HepG2 (cell line): ENCODE measurements around the gene SMTNL2. TPM values are rescaled to one million over a fixed set of nuclear protein-coding genes. Genes with fewer than 3 reads are reported as not detected.
A peak's percentile ranks its signal among the peaks of the same experiment; 100 is the strongest.

Source experiments
- ATF6 ChIP-seq: sonication (generic); formaldehyde crosslinking; conservative IDR thresholded peaks from 2 replicates; pipeline ENCODE4 v1.4.0; 2020; ENCODE audit warnings: missing genetic modification reagents
- BORCS8-MEF2B ChIP-seq: sonication (generic); formaldehyde crosslinking; IDR thresholded peaks from 2 replicates; pipeline ENCODE4 v1.8.0; 2022; ENCODE audit warnings: mild to moderate bottlenecking, missing genetic modification reagents
- CREB3 ChIP-seq: sonication (generic); formaldehyde crosslinking; IDR thresholded peaks from 2 replicates; pipeline ENCODE4 v1.5.0; 2020; ENCODE audit warnings: missing genetic modification reagents
- HDAC2 ChIP-seq: sonication (generic); formaldehyde crosslinking; IDR thresholded peaks from 2 replicates; pipeline ENCODE4 v1.4.0; 2020; ENCODE audit warnings: missing genetic modification reagents
- NFE2 ChIP-seq: sonication (generic); formaldehyde crosslinking; IDR thresholded peaks from 2 replicates; pipeline ENCODE4 v1.4.0; 2020; ENCODE audit warnings: missing genetic modification reagents
- SP2 ChIP-seq: sonication (generic); formaldehyde crosslinking; IDR thresholded peaks from 2 replicates; pipeline ENCODE4 v1.5.1; 2020; ENCODE audit warnings: mild to moderate bottlenecking, missing genetic modification reagents
- ZBTB10 ChIP-seq: sonication (generic); formaldehyde crosslinking; IDR thresholded peaks from 2 replicates; pipeline ENCODE4 v1.4.0; 2020; ENCODE audit warnings: missing genetic modification reagents, borderline replicate concordance
- ZNF614 ChIP-seq: IDR thresholded peaks from 2 replicates; pipeline ENCODE4 v1.6.1; 2018; ENCODE audit warnings: missing biosample characterization, missing genetic modification reagents, inconsistent platforms, borderline replicate concordance
- ZNF761 ChIP-seq: sonication (generic); formaldehyde crosslinking; conservative IDR thresholded peaks from 2 replicates; pipeline ENCODE4 v1.4.0; 2020; ENCODE audit warnings: mild to moderate bottlenecking, missing genetic modification reagents
- ZSCAN12 ChIP-seq: sonication (generic); formaldehyde crosslinking; IDR thresholded peaks from 2 replicates; pipeline ENCODE4 v1.9.0; 2021; ENCODE audit warnings: mild to moderate bottlenecking, missing genetic modification reagents
- polyA plus RNA-seq, 8 experiments: library from polyadenylated mRNA; depleted of rRNA in 3 of 8; stranded (reverse) in 7 of 8; unstranded in 1 of 8; fragments of >200 nt; fragmentation: Illumina TruSeq in 4 of 8; extraction: Trizol in 4 of 8; gene quantifications; 2 replicates each; pipeline versions ENCODE4 v1.2.1 to v1.2.3, GENCODE V29; 2011 to 2016; ENCODE audit warnings: low read depth in 4 of 8, missing spikeins in 1 of 8, mixed read lengths in 1 of 8; ENCODE audit not compliant: insufficient read depth in 1 of 8
- total RNA-seq, 5 experiments: library from RNA; depleted of rRNA; stranded (reverse); fragments of >200 nt; fragmentation: Illumina TruSeq; extraction: Trizol; gene quantifications; 2 replicates each; pipeline ENCODE4 v1.2.3, GENCODE V29; 2016; ENCODE audit warnings: low read depth in 1 of 5
- TF ChIP-seq, protein P1 (sequence below): IDR thresholded peaks from 2 replicates; pipeline ENCODE4 v1.6.1; 2016; ENCODE audit warnings: low read depth
- TF ChIP-seq, protein P2 (sequence below): sonication (generic); formaldehyde crosslinking; IDR thresholded peaks from 2 replicates; pipeline ENCODE4 v1.8.1; 2022; ENCODE audit warnings: low read depth, mild to moderate bottlenecking, missing genetic modification reagents
- TF ChIP-seq, protein P3 (sequence below): sonication (generic); formaldehyde crosslinking; IDR thresholded peaks from 2 replicates; pipeline ENCODE4 v1.5.1; 2020; ENCODE audit warnings: mild to moderate bottlenecking, moderate library complexity, missing genetic modification reagents

The SMTNL2 gene
- total and polyA plus RNA-seq, 2 of the 13 experiments (the other 11 are each of a cell fraction or from before 2014, with no cell fraction given) = 0.41 to 5.1 TPM

DNA sequence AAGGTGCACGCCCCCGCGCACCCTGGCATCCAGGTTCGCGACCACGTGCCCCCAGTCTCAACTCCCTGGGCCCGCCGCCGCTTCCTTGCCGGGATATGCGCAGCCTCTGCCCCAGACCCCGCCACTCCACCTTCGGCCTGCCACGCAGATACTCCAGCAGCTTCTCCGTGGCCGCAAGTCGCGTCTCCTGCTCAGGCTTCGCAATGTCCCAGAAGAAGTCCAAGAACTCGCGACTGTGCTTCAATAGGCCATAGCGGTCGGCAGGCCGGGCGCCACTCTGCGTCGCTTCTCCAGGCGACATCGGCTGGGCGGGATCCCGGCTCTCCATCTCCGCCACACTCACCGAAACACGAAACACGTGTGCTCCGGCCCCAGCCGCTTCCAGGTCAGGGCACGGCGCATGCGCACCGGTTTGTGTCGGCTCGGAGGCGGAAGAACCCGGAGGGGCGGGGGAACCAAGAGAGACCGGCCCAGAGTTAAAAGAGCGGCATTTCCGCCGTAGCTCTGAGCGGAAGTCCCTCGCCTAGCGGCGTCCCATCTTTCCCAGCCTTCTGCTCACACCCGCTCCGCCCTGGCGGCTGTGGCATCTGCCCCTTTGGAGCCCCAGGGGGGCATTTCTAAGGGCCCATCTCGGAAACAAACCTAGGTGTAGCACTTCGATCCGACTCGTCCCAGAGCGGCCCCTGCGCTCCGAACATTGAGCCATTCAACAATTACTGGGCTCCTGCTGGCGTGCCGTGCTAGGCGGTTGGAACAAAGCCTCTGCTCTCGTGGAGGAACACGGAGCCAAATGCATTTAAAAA is 29.1 kb upstream of the SMTNL2 start, which contains the start of gene MYBBP1A (continued):
- TF ChIP-seq, protein P1, sequence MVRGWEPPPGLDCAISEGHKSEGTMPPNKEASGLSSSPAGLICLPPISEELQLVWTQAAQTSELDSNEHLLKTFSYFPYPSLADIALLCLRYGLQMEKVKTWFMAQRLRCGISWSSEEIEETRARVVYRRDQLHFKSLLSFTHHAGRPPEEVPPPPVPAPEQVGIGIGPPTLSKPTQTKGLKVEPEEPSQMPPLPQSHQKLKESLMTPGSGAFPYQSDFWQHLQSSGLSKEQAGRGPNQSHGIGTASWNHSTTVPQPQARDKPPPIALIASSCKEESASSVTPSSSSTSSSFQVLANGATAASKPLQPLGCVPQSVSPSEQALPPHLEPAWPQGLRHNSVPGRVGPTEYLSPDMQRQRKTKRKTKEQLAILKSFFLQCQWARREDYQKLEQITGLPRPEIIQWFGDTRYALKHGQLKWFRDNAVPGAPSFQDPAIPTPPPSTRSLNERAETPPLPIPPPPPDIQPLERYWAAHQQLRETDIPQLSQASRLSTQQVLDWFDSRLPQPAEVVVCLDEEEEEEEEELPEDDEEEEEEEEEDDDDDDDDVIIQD (CRISPR knock-in tag) = peak; percentile 70; the same call in 1 of the 2 replicates
- TF ChIP-seq, protein P2, sequence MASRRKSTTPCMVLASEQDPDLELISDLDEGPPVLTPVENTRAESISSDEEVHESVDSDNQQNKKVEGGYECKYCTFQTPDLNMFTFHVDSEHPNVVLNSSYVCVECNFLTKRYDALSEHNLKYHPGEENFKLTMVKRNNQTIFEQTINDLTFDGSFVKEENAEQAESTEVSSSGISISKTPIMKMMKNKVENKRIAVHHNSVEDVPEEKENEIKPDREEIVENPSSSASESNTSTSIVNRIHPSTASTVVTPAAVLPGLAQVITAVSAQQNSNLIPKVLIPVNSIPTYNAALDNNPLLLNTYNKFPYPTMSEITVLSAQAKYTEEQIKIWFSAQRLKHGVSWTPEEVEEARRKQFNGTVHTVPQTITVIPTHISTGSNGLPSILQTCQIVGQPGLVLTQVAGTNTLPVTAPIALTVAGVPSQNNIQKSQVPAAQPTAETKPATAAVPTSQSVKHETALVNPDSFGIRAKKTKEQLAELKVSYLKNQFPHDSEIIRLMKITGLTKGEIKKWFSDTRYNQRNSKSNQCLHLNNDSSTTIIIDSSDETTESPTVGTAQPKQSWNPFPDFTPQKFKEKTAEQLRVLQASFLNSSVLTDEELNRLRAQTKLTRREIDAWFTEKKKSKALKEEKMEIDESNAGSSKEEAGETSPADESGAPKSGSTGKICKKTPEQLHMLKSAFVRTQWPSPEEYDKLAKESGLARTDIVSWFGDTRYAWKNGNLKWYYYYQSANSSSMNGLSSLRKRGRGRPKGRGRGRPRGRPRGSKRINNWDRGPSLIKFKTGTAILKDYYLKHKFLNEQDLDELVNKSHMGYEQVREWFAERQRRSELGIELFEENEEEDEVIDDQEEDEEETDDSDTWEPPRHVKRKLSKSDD (CRISPR knock-in tag) = no peak
- TF ChIP-seq ATF6 (CRISPR knock-in tag) = no peak
- TF ChIP-seq ZSCAN12 (CRISPR knock-in tag) = 0 out of 2 replicates have a peak, but pooled peaks have one; percentile 61
- TF ChIP-seq BORCS8-MEF2B (CRISPR knock-in tag) = peak; percentile 91
- TF ChIP-seq NFE2 (CRISPR knock-in tag) = no peak
- no peak; the same call in 1 of the 2 replicates for TF ChIP-seq SP2 (CRISPR knock-in tag)
- TF ChIP-seq ZNF614 = 0 out of 2 replicates have a peak, but pooled peaks have one; percentile 32
- peak; percentile 41; the same call in 1 of the 2 replicates for TF ChIP-seq HDAC2
- TF ChIP-seq, protein P3, sequence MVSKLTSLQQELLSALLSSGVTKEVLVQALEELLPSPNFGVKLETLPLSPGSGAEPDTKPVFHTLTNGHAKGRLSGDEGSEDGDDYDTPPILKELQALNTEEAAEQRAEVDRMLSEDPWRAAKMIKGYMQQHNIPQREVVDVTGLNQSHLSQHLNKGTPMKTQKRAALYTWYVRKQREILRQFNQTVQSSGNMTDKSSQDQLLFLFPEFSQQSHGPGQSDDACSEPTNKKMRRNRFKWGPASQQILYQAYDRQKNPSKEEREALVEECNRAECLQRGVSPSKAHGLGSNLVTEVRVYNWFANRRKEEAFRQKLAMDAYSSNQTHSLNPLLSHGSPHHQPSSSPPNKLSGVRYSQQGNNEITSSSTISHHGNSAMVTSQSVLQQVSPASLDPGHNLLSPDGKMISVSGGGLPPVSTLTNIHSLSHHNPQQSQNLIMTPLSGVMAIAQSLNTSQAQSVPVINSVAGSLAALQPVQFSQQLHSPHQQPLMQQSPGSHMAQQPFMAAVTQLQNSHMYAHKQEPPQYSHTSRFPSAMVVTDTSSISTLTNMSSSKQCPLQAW (CRISPR knock-in tag) = no peak
- peak; percentile 84 for TF ChIP-seq CREB3 (CRISPR knock-in tag)
- no peak; the same call in 1 of the 2 replicates for TF ChIP-seq ZNF761 (CRISPR knock-in tag)
- TF ChIP-seq ZBTB10 = peak; percentile 41; the same call in 1 of the 2 replicates
